ENCODE results near the gene KRTAP5-4. TPM values are rescaled to one million over a fixed set of nuclear protein-coding genes. Genes with fewer than 3 reads are reported as not detected.
"Not testable (repeated sequence)": the region's sequence is repeated elsewhere in the genome, so short reads cannot be mapped to it uniquely, and the experiment has no call there.

KRTAP5-4 gene
- total RNA-seq, 1 donor from 2014 or later, result not detected

- Mint-ChIP-seq H3K9me3 (peaks cover 15% of the 10 kb centered on the region), H3K27ac (no peak overlapping the region), H3K4me1 (peaks cover 7% of the 10 kb centered on the region), H3K27me3 (ENCODE audit: low read depth) (peaks cover 38% of the 10 kb centered on the region), H3K4me3 (no peak overlapping the region), H3K36me3 (no peaks in the 10 kb centered on the region)
- DNase-seq (ENCODE audit: low spot score in 2 of 2, unreplicated experiment in 2 of 2), result no peak
- no peak for TF ChIP-seq CTCF (IDR thresholded peaks at IDR 0.05; ENCODE audit: unreplicated experiment)
Measured at GRCh38 chr11:1619449-1619848, 2.5 kb downstream of the KRTAP5-4 start.

GRCh38 chr11:1618231-1618630, 3.7 kb downstream of the KRTAP5-4 start:
- Mint-ChIP-seq H3K9me3 (peaks cover 15% of the 10 kb centered on the region), H3K4me3 (no peak overlapping the region), H3K36me3 (no peaks in the 10 kb centered on the region), H3K4me1 (peaks cover 7% of the 10 kb centered on the region), H3K27ac (no peak overlapping the region), H3K27me3 (ENCODE audit: low read depth) (peaks cover 33% of the 10 kb centered on the region)
- no peak for DNase-seq (ENCODE audit: low spot score in 2 of 2, unreplicated experiment in 2 of 2)
- TF ChIP-seq CTCF (IDR thresholded peaks at IDR 0.05; ENCODE audit: unreplicated experiment), result no peak

- H3K9me3 Mint-ChIP-seq, result peaks cover 4% of the 10 kb centered on the region
- H3K27me3 Mint-ChIP-seq (ENCODE audit: low read depth), result peaks cover 33% of the 10 kb centered on the region
- no peak for DNase-seq (ENCODE audit: low spot score in 2 of 2, unreplicated experiment in 2 of 2)
- peaks cover 8% of the 10 kb centered on the region for H3K4me1 Mint-ChIP-seq
- no peak for TF ChIP-seq CTCF (IDR thresholded peaks at IDR 0.05; ENCODE audit: unreplicated experiment)
- no peak within 1 kb of the TSS for H3K4me3 Mint-ChIP-seq
- H3K27ac Mint-ChIP-seq, result no peak within 1 kb of the TSS
- no peaks in the 10 kb centered on the region for H3K36me3 Mint-ChIP-seq
Measured at GRCh38 chr11:1608363-1608762, 13.6 kb downstream of the KRTAP5-4 start, which contains the start of gene KRTAP5-3. Gene KRTAP5-3 (minus strand): TSS chr11:1608463. CDS start chr11:1608385, 78 bp downstream.

- H3K27ac Mint-ChIP-seq; H3K9me3 Mint-ChIP-seq; H3K4me1 Mint-ChIP-seq; H3K4me3 Mint-ChIP-seq; H3K36me3 Mint-ChIP-seq; DNase-seq (ENCODE audit: low spot score in 2 of 2, unreplicated experiment in 2 of 2): not testable (repeated sequence)
- peaks cover 38% of the 10 kb centered on the region for H3K27me3 Mint-ChIP-seq (ENCODE audit: low read depth)
Measured at GRCh38 chr11:1607901-1608300, 14.0 kb downstream of the KRTAP5-4 start.

GRCh38 chr11:1607156-1607845, 14.6 kb downstream of the KRTAP5-4 start:
- DNase-seq (ENCODE audit: low spot score in 2 of 2, unreplicated experiment in 2 of 2), result not testable (repeated sequence)

GRCh38 chr11:1605923-1606322, 16.0 kb downstream of the KRTAP5-4 start:
- H3K9me3 Mint-ChIP-seq; H3K27ac Mint-ChIP-seq; H3K4me3 Mint-ChIP-seq; H3K36me3 Mint-ChIP-seq; H3K4me1 Mint-ChIP-seq; DNase-seq (ENCODE audit: low spot score in 2 of 2, unreplicated experiment in 2 of 2): not testable (repeated sequence)
- H3K27me3 Mint-ChIP-seq (ENCODE audit: low read depth), result peaks cover 48% of the 10 kb centered on the region

More at GRCh38 chr11:1607156-1607845, 14.6 kb downstream of the KRTAP5-4 start:
- H3K4me3 Mint-ChIP-seq, H3K9me3 Mint-ChIP-seq, H3K4me1 Mint-ChIP-seq, H3K27ac Mint-ChIP-seq, H3K36me3 Mint-ChIP-seq: not testable (repeated sequence)
- H3K27me3 Mint-ChIP-seq (ENCODE audit: low read depth), result peaks cover 41% of the 10 kb centered on the region

GRCh38 chr11:1604711-1605110, 17.2 kb downstream of the KRTAP5-4 start:
- no peak overlapping the region for H3K4me3 Mint-ChIP-seq
- peaks cover 10% of the 10 kb centered on the region for H3K9me3 Mint-ChIP-seq
- H3K4me1 Mint-ChIP-seq, result peaks cover 8% of the 10 kb centered on the region
- peaks cover 54% of the 10 kb centered on the region for H3K27me3 Mint-ChIP-seq (ENCODE audit: low read depth)
- no peak for TF ChIP-seq CTCF (IDR thresholded peaks at IDR 0.05; ENCODE audit: unreplicated experiment)
- no peak for DNase-seq (ENCODE audit: low spot score in 2 of 2, unreplicated experiment in 2 of 2)
- no peak overlapping the region for H3K27ac Mint-ChIP-seq
- no peaks in the 10 kb centered on the region for H3K36me3 Mint-ChIP-seq
